ENCODE results near the gene ZNF273. TPM values are rescaled to one million over a fixed set of nuclear protein-coding genes. Genes with fewer than 3 reads are reported as not detected.
"Not testable (repeated sequence)": the region's sequence is repeated elsewhere in the genome, so short reads cannot be mapped to it uniquely, and the experiment has no call there.

The ZNF273 gene
- total RNA-seq, 4 donors from 2014 or later: 123 to 247 (median 164) TPM

DNA sequence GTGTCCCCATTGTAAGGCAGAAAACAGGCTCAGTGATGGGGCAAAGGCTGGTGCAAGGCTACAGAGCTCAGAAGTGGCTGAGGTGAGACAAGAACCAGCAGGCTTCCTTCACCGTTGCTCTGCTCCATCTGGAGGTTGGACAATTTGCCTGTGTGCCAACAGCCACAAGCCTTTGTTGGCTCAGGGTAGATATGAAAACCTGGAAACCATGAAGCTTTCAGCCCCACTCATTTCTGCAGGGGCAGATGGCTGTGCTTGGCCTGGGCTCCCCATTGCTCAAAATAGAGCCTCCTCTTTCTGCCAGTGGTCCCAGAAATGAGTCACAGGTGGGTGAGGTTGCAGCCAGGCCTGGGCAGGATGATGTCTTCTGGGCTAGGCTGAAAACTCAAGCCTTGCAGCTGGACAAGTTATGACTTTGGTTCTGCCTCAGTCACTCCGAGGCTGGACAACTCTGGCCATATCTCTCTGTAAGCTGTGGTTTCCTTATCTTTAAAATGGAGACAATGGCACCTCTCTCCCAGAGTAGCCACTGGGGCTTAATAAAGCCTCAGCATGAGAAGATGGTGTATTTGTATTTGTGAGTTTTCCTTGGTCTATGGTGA is 12.2 kb upstream of the ZNF273 start:
- DNase-seq (ENCODE audit: low spot score in 2 of 2): peak; percentile 41 to 50
- TF ChIP-seq POLR2A (IDR thresholded peaks at IDR 0.05) (no peak), POLR2AphosphoS5 (IDR thresholded peaks at IDR 0.05) (no peak), EP300 (IDR thresholded peaks at IDR 0.05) (no peak)
- TF ChIP-seq, protein P1, sequence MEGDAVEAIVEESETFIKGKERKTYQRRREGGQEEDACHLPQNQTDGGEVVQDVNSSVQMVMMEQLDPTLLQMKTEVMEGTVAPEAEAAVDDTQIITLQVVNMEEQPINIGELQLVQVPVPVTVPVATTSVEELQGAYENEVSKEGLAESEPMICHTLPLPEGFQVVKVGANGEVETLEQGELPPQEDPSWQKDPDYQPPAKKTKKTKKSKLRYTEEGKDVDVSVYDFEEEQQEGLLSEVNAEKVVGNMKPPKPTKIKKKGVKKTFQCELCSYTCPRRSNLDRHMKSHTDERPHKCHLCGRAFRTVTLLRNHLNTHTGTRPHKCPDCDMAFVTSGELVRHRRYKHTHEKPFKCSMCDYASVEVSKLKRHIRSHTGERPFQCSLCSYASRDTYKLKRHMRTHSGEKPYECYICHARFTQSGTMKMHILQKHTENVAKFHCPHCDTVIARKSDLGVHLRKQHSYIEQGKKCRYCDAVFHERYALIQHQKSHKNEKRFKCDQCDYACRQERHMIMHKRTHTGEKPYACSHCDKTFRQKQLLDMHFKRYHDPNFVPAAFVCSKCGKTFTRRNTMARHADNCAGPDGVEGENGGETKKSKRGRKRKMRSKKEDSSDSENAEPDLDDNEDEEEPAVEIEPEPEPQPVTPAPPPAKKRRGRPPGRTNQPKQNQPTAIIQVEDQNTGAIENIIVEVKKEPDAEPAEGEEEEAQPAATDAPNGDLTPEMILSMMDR (IDR thresholded peaks at IDR 0.05): no peak

DNA sequence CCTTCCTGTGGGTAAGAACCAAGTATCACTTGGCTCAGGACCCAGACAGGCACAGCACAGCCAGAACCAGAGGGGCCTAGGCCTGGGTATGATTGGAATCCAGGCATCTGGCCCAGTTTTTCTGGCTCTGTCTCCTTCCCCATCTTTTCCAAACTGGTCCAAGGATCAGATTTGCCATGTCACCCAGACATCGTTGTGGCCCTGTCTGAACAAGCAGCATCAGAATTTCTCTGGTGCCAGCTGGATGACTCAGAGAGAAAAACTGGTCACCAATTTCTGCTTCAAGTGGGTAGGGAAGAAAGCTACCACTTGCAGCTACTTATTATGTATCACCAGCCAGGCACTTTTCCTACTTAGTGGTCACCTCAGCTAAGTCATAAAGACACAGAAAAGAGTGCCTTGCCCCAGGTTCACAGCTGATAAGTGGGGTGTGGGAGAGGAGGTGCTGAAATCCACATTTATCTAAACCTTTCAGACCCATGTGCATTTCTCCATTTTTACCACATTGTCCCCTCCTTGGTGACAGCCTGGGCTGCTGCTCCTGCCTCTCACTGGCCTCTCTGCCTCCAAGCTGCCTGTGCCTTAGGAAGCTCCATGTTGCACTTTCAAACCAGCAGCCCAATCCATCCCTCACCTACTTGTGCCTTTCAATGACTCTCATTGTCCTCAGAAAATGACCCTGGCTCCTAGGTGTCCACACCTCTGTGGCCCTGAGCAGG is 11.6 kb upstream of the ZNF273 start:
- not testable (repeated sequence) for H3K9me3 ChIP-seq, H3K27me3 ChIP-seq, H3K4me3 ChIP-seq, H3K36me3 ChIP-seq
- WGBS: 14% methylated on average over 1 of the region's 1 CpG
- Histone ChIP-seq H3K4me1 (peaks cover 56% of the 10 kb centered on the region), H3K27ac (peak overlapping the region; percentile 83)
- peak; percentile 45 to 54 for DNase-seq (ENCODE audit: low spot score in 2 of 2)

More for the DNA sequence above, 12.2 kb upstream of the ZNF273 start:
- H3K27me3 ChIP-seq: no peaks in the 10 kb centered on the region
- peaks cover 56% of the 10 kb centered on the region for H3K4me1 ChIP-seq
- WGBS: 17% methylated on average over 2 of the region's 2 CpGs
- H3K27ac ChIP-seq: peak overlapping the region; percentile 83
- no peak overlapping the region for H3K4me3 ChIP-seq
- H3K36me3 ChIP-seq: no peaks in the 10 kb centered on the region
- no peaks in the 10 kb centered on the region for H3K9me3 ChIP-seq

DNA sequence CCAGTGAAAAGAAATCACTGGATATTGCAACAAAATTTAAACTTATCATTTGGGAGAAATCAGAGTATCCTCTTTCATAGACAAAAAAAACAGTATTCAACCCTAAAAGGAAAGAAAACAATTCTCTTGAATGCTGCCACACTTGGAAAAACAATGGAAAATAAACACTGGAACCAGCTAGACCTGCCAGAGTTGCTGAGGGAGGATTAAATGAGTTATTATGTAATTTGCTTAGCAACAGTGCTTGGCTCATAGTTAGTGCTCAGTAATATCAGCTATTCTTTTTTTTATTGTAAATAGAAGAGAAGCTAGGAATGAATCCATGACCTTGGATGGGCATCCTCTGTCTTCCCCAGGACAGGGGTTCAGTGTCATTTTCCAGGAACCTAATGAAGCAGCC is 11.0 kb upstream of the ZNF273 start:
- Histone ChIP-seq H3K4me1 (peaks cover 56% of the 10 kb centered on the region), H3K27ac (peak overlapping the region; percentile 83), H3K9me3 (no peaks in the 10 kb centered on the region), H3K36me3 (no peaks in the 10 kb centered on the region), H3K4me3 (no peak overlapping the region), H3K27me3 (no peaks in the 10 kb centered on the region)
- no peak for DNase-seq (ENCODE audit: low spot score in 2 of 2)
- TF ChIP-seq, protein P1 (IDR thresholded peaks at IDR 0.05): no peak
- TF ChIP-seq POLR2A (IDR thresholded peaks at IDR 0.05): no peak
- no peak for TF ChIP-seq EP300 (IDR thresholded peaks at IDR 0.05)
- no peak for TF ChIP-seq POLR2AphosphoS5 (IDR thresholded peaks at IDR 0.05)

DNA sequence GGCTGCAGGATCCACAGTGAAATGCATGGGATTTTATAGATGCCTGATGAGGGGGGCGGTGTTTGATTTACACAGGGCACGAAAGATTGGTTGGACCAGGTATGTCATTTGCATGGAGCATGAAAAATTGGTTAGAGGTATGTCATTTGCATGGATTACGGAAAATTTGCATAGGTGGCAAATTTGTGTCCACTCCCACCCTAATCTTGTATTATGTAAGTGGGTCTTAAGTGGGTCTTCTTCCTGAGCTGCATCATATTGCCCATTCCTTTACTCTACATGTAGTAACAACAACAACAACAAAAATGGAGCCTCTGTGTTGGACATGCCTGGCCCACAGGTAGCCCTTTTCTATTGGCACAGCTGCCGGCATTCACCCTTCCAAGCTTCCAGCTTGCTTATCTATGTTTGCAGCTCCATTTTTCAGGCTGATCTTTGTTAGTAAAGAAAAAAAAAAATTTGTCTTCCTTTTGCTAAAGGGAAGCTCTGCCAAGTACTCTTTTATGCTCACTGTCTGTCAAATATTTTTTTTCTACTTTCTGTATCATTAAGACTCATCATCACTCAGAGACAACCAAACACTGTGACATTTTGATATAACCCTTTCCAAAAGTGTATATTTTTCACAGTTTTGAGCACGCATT is 10.3 kb upstream of the ZNF273 start:
- Histone ChIP-seq H3K27ac (peak overlapping the region; percentile 83), H3K27me3 (no peaks in the 10 kb centered on the region), H3K4me1 (peaks cover 53% of the 10 kb centered on the region), H3K36me3 (no peaks in the 10 kb centered on the region), H3K9me3 (no peaks in the 10 kb centered on the region), H3K4me3 (no peak overlapping the region)
- WGBS: 74% methylated on average over 5 of the region's 5 CpGs
- TF ChIP-seq, protein P1 (IDR thresholded peaks at IDR 0.05): no peak
- TF ChIP-seq POLR2AphosphoS5 (IDR thresholded peaks at IDR 0.05): no peak
- no peak for TF ChIP-seq POLR2A (IDR thresholded peaks at IDR 0.05)
- no peak for TF ChIP-seq EP300 (IDR thresholded peaks at IDR 0.05)
- peak; percentile 24 to 49 for DNase-seq (ENCODE audit: low spot score in 2 of 2)

- 71% methylated on average over 5 of the region's 5 CpGs for WGBS
- Histone ChIP-seq H3K4me1 (peaks cover 47% of the 10 kb centered on the region), H3K27me3 (no peaks in the 10 kb centered on the region), H3K36me3 (peaks cover 4% of the 10 kb centered on the region), H3K4me3 (no peak overlapping the region), H3K27ac (no peak overlapping the region), H3K9me3 (no peaks in the 10 kb centered on the region)
- TF ChIP-seq POLR2AphosphoS5 (IDR thresholded peaks at IDR 0.05) (no peak), EP300 (IDR thresholded peaks at IDR 0.05) (no peak), POLR2A (IDR thresholded peaks at IDR 0.05) (no peak)
- TF ChIP-seq, protein P1 (IDR thresholded peaks at IDR 0.05): no peak
- no peak for DNase-seq (ENCODE audit: low spot score in 2 of 2)
Observed at GRCh38 chr7:64893401-64893800, 9.7 kb upstream of the ZNF273 start.

- peak overlapping the region; percentile 85 for H3K4me3 ChIP-seq
- H3K27ac ChIP-seq: not testable (repeated sequence)
Observed at GRCh38 chr7:64902461-64902805, 640 bp upstream of the ZNF273 start.

More at GRCh38 chr7:64902461-64902805, 640 bp upstream of the ZNF273 start:
- H3K4me1 ChIP-seq: peaks cover 39% of the 10 kb centered on the region
- not testable (repeated sequence) for H3K27me3 ChIP-seq; DNase-seq (ENCODE audit: low spot score in 2 of 2); H3K36me3 ChIP-seq; H3K9me3 ChIP-seq
- WGBS: 69% methylated on average over 11 of the region's 11 CpGs

Measured in suprapubic skin (tissue), 4 donors.